Panc1 (cell line): ENCODE data around the gene SKI. TPM values are rescaled to one million over a fixed set of nuclear protein-coding genes. Genes with fewer than 3 reads are reported as not detected.

ENCODE experiments used
- ATAC-seq: fragments of 200-7000 bp; cut with Tn5 transposase; 2 replicates; pipeline ENCODE4 v1.9.1; 2020; ENCODE audit warnings: mild to moderate bottlenecking, moderate library complexity
- BruUV-seq: library from RNA; stranded (reverse); fragments of 400-500 nt; replicated peaks from 2 replicates; lab custom pipeline; 2021; lab: Mats Ljungman, UMichigan
- CTCF ChIA-PET: fragments of 300-600 bp; sonication (Branson Sonifier 250); formaldehyde crosslinking; loops from one replicate; lab custom pipeline; 2022; ENCODE audit warnings: antibody characterized with exemption; lab: Charles Lee
- POLR2A ChIA-PET: fragments of 300-600 bp; sonication (Branson Sonifier 250); formaldehyde crosslinking; loops from one replicate; lab custom pipeline; 2022; ENCODE audit warnings: antibody characterized with exemption; lab: Charles Lee
- DNase-seq: peaks from one replicate; pipeline ENCODE4 v3.0.0-alpha.2; 2010; ENCODE audit warnings: low read depth, low spot score
- H3K27ac ChIP-seq: 2 replicates; pipeline ENCODE4 v1.5.1; 2011; ENCODE audit warnings: mild to moderate bottlenecking, low read length, inconsistent platforms
- H3K27me3 ChIP-seq: fragments of 200-500 bp; sonication (Bioruptor generic); 2 replicates; pipeline ENCODE4 v1.6.0; 2014; ENCODE audit warnings: low read length, inconsistent platforms; ENCODE audit not compliant: control insufficient read depth, insufficient read depth
- H3K36me3 ChIP-seq: fragments of 200-500 bp; sonication (Bioruptor generic); 2 replicates; pipeline ENCODE4 v1.5.1; 2014; ENCODE audit warnings: inconsistent platforms, mild to moderate bottlenecking, low read length, moderate library complexity; ENCODE audit not compliant: control insufficient read depth, insufficient read depth
- H3K4me1 ChIP-seq: 2 replicates; pipeline ENCODE4 v1.5.1; 2011; ENCODE audit warnings: inconsistent platforms, mild to moderate bottlenecking, low read length, moderate library complexity; ENCODE audit not compliant: control insufficient read depth, insufficient read depth
- H3K4me3 ChIP-seq, 2 experiments: 2 replicates each; pipeline ENCODE4 v1.5.1; 2011 to 2012; ENCODE audit warnings: low read depth in 2 of 2, low read length in 2 of 2, mild to moderate bottlenecking in 2 of 2, inconsistent platforms in 1 of 2, moderate library complexity in 1 of 2
- H3K9me3 ChIP-seq: fragments of 200-500 bp; sonication (Bioruptor generic); 2 replicates; pipeline ENCODE4 v1.5.1; 2014; ENCODE audit warnings: low read depth, mild to moderate bottlenecking, inconsistent platforms, low read length, moderate library complexity; ENCODE audit not compliant: control insufficient read depth, insufficient read depth
- POLR2AphosphoS5 ChIP-seq: IDR thresholded peaks from 2 replicates; pipeline ENCODE4 v1.6.1; 2012; ENCODE audit warnings: mild to moderate bottlenecking, low read depth, low read length, moderate library complexity
- SIN3A ChIP-seq: IDR thresholded peaks from 2 replicates; pipeline ENCODE4 v1.6.1; 2012; ENCODE audit warnings: low read depth, mild to moderate bottlenecking, low read length, moderate library complexity, borderline replicate concordance; ENCODE audit not compliant: insufficient read depth
- TCF7L2 ChIP-seq: IDR thresholded peaks from 2 replicates; pipeline ENCODE4 v1.6.1; 2011; ENCODE audit warnings: mild to moderate bottlenecking, low read depth, low read length, inconsistent platforms
- in situ Hi-C: cut with HindIII; loops from 2 replicates; pipeline ENCODE4 v1.10.0; 2016; ENCODE audit warnings: low sequenced_read_pairs, low pct_unique_long_range_greater_than_20kb
- intact Hi-C: fragments of 100-400 bp; cut with micrococcal nuclease; formaldehyde crosslinking; loops from one replicate; pipeline ENCODE4 v1.10.0; 2022; ENCODE audit not compliant: unreplicated experiment
- total RNA-seq: library from RNA; stranded (reverse); gene quantifications from one replicate; pipeline ENCODE4 v1.2.1, GENCODE V29; 2021; ENCODE audit not compliant: unreplicated experiment
- TF ChIP-seq, protein P1 (sequence below), 2 experiments: IDR thresholded peaks; 2 replicates each; pipeline ENCODE4 v1.6.1; 2011 to 2012; ENCODE audit warnings: low read depth in 2 of 2, control low read depth in 1 of 2, low read length in 1 of 2, mild to moderate bottlenecking in 1 of 2, moderate library complexity in 1 of 2; ENCODE audit not compliant: insufficient read depth in 1 of 2
- TF ChIP-seq, protein P2 (sequence below): fragments of 450-650 bp; IDR thresholded peaks from 2 replicates; pipeline ENCODE4 v1.5.1; 2017; ENCODE audit warnings: mild to moderate bottlenecking

SKI gene
- total RNA-seq, 1 experiment from 2014 or later, result 63.2 TPM

DNA sequence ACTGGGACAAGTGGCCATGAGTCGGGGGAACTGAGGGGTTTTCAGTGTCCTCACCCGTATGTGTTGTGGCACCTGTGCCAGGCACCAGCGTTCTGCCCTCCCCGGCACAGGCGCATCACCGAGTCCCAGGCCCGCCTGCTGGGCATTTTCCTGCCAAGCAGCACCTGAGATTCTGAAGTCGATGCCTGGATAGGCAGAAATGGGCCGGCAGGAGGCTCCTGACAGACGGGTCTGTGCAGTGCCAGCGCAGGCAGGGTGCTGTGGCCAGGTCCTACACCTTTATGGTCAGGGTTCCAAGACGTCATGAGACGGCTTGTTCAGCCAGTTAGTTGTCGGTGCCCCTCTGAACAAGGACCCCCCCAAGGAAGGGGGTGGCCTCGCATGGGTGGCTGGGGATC is 44.2 kb upstream of the SKI start:
- CTCF ChIA-PET, result interaction anchor here (1.2 kb wide), 1 partner anchor 9 kb away, joined by 3 read pairs; no protein-coding TSS in a partner anchor
- H3K9me3 ChIP-seq, result no peaks in the 10 kb centered on the region
- in situ Hi-C loops, result no loop called here
- H3K27ac ChIP-seq, result no peak overlapping the region
- TF ChIP-seq POLR2AphosphoS5 (no peak), SIN3A (no peak), TCF7L2 (no peak)
- TF ChIP-seq, protein P1, sequence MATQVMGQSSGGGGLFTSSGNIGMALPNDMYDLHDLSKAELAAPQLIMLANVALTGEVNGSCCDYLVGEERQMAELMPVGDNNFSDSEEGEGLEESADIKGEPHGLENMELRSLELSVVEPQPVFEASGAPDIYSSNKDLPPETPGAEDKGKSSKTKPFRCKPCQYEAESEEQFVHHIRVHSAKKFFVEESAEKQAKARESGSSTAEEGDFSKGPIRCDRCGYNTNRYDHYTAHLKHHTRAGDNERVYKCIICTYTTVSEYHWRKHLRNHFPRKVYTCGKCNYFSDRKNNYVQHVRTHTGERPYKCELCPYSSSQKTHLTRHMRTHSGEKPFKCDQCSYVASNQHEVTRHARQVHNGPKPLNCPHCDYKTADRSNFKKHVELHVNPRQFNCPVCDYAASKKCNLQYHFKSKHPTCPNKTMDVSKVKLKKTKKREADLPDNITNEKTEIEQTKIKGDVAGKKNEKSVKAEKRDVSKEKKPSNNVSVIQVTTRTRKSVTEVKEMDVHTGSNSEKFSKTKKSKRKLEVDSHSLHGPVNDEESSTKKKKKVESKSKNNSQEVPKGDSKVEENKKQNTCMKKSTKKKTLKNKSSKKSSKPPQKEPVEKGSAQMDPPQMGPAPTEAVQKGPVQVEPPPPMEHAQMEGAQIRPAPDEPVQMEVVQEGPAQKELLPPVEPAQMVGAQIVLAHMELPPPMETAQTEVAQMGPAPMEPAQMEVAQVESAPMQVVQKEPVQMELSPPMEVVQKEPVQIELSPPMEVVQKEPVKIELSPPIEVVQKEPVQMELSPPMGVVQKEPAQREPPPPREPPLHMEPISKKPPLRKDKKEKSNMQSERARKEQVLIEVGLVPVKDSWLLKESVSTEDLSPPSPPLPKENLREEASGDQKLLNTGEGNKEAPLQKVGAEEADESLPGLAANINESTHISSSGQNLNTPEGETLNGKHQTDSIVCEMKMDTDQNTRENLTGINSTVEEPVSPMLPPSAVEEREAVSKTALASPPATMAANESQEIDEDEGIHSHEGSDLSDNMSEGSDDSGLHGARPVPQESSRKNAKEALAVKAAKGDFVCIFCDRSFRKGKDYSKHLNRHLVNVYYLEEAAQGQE (IDR thresholded peaks at IDR 0.05; ENCODE audit: insufficient read depth in 1 of 2, low read depth in 2 of 2, low read length in 1 of 2), result no peak
- TF ChIP-seq, protein P2, sequence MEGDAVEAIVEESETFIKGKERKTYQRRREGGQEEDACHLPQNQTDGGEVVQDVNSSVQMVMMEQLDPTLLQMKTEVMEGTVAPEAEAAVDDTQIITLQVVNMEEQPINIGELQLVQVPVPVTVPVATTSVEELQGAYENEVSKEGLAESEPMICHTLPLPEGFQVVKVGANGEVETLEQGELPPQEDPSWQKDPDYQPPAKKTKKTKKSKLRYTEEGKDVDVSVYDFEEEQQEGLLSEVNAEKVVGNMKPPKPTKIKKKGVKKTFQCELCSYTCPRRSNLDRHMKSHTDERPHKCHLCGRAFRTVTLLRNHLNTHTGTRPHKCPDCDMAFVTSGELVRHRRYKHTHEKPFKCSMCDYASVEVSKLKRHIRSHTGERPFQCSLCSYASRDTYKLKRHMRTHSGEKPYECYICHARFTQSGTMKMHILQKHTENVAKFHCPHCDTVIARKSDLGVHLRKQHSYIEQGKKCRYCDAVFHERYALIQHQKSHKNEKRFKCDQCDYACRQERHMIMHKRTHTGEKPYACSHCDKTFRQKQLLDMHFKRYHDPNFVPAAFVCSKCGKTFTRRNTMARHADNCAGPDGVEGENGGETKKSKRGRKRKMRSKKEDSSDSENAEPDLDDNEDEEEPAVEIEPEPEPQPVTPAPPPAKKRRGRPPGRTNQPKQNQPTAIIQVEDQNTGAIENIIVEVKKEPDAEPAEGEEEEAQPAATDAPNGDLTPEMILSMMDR, result no peak
- no peaks in the 10 kb centered on the region; the same call in 1 of the 2 replicates for H3K4me1 ChIP-seq
- no peaks in the 10 kb centered on the region for H3K27me3 ChIP-seq
- H3K4me3 ChIP-seq, result no peak overlapping the region
- DNase-seq, result no peak
- ATAC-seq, result no peak
- no TSS peak for BruUV-seq
- intact Hi-C loops, result no loop called here
- POLR2A ChIA-PET, result no interaction called here
- no peaks in the 10 kb centered on the region for H3K36me3 ChIP-seq

DNA sequence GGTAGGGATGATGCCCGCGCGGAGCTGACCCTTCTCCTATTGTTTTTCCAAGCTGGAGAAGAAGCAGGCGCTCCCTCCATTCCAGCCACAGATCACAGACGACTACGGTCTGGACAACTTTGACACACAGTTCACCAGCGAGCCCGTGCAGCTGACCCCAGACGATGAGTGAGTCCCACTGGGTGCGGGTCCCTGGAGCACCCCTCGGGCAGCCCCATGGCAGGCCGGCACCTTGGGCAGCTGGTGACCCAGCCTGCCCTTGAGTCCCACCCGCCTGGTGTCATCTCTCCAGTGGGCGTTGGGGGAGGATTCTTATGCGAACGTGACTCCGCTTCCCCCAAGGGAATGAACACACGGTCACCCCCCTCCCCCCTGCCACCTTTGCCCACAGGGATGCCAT is 43.6 kb upstream of the SKI start:
- BruUV-seq, result TSS peak; percentile 53
- no peak overlapping the region for H3K4me3 ChIP-seq
- ChIA-PET POLR2A (no interaction called here), CTCF (no interaction called here)
- in situ Hi-C loops, result no loop called here
- TF ChIP-seq SIN3A (no peak), POLR2AphosphoS5 (no peak), TCF7L2 (no peak)
- TF ChIP-seq, protein P2, result no peak
- TF ChIP-seq, protein P1 (IDR thresholded peaks at IDR 0.05; ENCODE audit: insufficient read depth in 1 of 2, low read depth in 2 of 2, low read length in 1 of 2), result no peak
- ATAC-seq, result no peak
- H3K36me3 ChIP-seq, result no peaks in the 10 kb centered on the region
- DNase-seq, result no peak
- H3K27ac ChIP-seq, result no peak overlapping the region
- intact Hi-C loops, result no loop called here
- H3K4me1 ChIP-seq, result no peaks in the 10 kb centered on the region; the same call in 1 of the 2 replicates
- no peaks in the 10 kb centered on the region for H3K9me3 ChIP-seq
- no peaks in the 10 kb centered on the region for H3K27me3 ChIP-seq
